Stimulated activated CD8-positive, alpha-beta memory T cell treated with anti-CD3 and anti-CD28 coated beads, Interleukin-4, amount 100 ng/mL, for 24 hours (primary cell): ENCODE measurements around the gene ADCY2.
A peak's percentile ranks its signal among the peaks of the same experiment; 100 is the strongest.

Source experiments
- DNase-seq: peaks from one replicate; pipeline ENCODE4 v3.0.0-alpha.2; 2020; ENCODE audit warnings: low read depth

The ADCY2 gene

DNA sequence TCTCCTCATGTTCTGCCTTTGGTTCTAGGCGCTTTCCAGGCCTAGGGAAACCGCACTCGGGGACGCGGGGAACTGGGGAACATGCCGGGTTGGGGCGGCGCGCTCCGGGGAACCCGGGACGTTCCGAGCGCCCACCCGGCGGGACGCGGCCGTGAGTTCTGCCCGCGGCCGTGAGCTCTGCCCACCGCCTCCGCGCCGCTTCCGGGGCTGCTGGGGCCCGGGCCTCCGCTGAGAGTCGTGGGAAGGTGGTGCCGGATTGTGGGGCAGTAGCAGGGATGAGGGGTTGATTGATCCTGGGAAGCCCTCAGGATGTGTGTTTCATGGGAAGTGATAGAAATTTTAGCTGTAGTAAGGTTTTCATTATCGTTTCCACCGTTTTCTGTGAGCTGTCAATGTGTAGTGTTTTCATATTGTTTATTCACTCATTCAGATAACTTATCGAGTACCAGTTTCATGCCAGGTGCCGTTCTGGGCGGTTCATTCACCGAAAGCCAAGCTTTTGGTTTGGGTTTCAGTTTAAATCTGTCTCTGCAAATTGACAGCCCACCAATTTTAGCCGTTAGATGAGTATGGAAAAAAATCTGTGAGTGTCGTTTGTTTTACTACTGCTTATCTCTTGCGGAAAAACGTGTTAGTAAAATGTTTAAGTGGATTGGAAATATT is 473.7 kb downstream of the ADCY2 start:
- peak; percentile 17 for DNase-seq

DNA sequence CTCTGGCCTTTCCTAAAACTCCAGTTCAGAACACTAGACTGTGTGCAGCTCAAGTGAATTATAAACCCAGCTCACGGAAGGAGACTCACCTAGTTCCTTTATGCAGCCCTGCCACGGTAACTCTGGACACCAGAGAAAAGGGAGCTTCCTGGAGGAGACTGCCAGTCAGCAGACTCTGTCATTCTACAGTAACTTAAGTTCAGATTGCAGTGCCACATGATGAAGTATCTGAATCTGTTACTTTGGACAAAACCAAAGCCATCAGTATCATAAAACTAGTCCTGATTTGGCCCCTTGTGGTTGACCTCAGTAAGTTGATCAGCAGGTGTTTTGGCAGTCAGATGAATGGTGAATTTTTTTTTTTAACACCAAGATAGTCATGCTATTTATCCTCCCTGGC is 475.7 kb downstream of the ADCY2 start:
- DNase-seq = no peak

DNA sequence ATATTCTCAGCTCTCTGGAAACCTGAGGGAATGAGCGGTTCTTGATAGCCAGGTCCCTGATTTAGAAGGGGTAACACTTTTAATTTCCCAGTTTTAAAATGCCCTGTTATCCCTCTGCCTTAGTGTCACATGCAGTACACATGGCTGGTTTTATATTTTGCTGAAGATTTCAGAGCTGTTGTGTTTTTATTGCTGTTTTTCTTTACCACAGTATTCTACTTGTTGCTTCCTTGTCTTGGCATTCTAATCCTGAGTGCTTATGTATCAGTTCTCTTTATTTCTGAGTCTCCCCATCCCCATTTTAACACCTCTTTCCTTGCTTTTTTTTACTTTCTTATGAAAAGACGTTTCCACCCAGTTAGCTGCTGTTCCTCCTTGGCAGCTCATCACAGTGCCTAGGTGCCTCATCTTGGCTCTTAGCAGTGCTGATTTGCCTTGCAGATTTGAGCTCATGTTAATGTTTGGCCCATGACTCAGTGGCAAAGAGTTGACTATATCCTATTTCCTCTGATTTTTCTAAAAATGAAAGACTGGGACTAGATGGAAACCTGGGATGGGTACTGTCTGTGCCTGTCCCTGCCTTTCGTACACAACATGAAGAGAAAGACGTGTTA is 476.7 kb downstream of the ADCY2 start:
- DNase-seq = no peak

DNA sequence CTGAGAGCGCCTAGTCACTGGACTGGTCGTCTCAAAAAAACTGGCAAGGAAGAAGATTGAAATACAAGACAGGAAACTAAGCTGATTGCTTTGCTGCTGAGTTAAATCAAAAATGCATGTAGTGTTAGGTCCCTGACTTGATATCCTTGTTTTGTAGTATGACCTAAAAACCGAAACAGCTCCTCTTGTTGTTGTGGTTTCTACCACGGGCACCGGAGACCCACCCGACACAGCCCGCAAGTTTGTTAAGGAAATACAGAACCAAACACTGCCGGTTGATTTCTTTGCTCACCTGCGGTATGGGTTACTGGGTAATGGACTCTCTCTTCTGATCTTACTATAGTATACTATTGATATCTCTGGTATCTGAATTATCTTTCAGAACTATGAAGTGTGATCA is 477.3 kb downstream of the ADCY2 start:
- no peak for DNase-seq

DNA sequence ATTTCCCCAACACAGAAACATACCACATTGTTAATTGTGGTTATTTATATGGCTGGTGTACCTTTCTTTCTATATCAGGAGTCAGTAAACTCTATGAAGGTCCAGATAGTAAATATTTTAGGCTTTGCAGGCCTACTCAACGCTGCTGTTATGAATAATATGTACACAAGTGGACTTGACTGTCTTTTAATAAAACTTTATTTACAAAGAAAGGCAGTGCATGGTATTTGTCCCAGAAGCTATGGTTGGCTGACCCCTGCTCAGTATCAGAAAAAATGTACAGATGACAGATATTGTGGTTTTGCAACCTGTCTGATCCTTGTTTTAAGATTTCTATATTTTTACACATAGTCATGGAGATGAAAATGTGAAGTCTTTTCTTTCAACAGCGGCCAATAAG is 478.7 kb downstream of the ADCY2 start:
- no peak for DNase-seq

DNA sequence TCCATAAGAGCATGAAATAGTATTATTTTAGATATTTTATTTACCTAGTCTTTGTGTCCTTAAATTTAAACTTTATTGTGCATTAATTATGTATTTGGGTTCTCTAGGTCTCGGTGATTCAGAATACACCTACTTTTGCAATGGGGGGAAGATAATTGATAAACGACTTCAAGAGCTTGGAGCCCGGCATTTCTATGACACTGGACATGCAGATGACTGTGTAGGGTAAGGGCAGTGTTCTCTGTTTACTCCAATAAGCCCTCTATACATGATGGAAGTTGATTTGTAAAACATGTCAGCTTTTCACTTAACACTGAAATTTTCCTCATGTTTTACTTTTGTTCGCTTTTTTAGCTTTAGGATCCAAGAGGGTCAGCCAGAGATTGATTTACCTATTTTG is 479.2 kb downstream of the ADCY2 start:
- DNase-seq = no peak

DNA sequence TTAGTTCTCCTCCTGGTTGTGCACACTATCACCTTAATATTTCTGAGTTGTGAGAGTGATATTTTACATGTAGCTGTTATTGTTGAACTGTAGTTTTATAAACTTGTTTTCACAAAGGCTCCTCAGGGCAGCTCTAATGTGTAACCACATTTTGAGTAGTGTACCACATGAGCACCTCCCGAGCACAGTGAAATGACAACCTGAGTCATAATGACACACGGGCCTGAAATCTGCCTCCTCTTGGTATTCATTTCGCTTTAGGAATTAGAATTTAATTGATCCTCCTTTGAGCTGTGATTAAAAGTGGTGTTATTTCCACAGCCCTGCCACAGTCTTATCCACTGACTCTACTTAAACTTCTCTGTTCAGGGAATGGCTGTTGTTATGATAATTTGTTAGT is 480.9 kb downstream of the ADCY2 start:
- DNase-seq = no peak

DNA sequence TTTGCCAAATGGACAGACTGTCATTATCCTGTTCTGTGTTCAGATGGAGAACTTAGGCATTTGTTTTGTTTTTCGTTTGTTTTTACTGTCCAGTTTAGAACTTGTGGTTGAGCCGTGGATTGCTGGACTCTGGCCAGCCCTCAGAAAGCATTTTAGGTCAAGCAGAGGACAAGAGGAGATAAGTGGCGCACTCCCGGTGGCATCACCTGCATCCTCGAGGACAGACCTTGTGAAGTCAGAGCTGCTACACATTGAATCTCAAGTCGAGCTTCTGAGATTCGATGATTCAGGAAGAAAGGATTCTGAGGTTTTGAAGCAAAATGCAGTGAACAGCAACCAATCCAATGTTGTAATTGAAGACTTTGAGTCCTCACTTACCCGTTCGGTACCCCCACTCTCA is 481.9 kb downstream of the ADCY2 start:
- no peak for DNase-seq

DNA sequence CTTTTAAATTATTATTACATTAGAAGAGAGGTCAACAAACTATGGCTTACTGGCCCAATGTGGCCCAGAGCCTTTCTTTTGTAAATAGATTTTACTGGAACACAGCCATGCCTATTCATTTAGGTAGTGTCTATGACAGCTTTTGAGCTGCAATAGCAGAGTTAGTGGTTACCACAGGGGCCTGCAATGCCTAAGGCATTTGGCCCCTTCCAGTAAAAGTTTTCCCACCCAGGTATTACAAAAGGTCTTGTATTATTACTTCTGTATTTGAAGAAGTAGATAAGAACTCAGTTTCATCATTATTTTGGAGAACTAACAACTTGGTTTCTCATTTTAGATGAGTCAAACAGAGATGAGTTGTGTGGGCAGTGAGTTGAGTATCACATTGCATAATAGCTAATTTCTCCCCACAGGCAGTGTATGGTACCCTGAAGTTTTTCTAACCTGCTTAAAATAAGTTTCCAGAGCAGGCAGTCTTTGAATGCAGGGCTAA is 482.5 kb downstream of the ADCY2 start:
- no peak for DNase-seq
